ENCODE measurements around the gene SPATA1.
"Not testable (repeated sequence)": the region's sequence is repeated elsewhere in the genome, so short reads cannot be mapped to it uniquely, and the experiment has no call there.

The SPATA1 gene

DNA sequence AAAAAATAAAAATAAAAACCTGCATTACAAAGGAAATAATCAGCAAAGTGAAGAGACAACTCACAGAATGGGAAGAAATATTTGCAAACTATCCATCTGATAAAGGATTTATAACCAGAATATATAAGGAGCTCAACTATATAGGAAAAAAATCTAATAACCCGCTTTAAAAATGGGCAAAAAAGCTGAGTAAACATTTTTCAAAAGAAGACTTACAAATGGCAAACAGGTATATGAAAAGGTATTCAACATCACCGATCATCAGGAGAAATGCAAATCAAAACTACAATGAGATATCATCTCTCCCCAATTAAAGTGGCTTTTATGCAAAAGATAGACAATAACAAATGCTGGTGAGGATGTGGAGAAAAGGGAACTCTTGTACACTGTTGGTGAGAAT is 4.0 kb downstream of the SPATA1 start:
- DNase-seq = no peak

DNA sequence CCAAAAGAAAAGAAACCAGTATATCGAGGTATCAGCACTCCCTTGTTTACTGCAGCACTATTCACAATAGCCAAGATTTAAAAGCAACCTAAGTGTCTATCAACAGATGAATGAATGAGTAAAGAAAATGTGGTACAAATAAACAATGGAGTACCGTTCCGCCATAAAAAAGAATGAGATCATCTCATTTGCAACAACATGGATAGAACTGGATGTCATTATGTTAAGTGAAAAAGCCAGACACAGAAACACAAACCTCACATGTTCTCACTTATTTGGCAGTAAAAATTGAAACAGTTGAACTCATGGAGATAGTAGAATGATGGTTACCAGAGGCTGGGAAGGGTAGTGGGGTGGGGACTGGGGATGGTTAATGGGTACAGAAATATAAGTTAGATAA is 4.5 kb downstream of the SPATA1 start:
- no peak for DNase-seq

DNA sequence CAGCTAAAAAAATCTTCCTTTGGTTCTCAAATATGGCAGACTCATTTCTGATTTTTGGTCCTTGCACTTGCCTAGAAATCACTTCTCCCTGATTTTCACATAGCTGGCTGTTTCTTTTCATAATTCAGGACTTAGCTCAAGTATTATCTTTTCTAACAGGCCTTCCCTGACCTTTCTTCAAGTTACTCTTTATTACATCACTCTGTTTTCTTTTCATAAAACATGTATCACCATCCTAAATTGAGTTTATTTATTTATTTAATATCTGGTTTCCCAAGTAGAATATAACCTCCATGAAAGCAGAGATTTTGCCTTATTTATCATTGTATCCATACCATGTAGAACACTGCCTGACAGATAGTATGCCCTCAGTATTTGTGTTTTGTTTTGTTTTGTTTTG is 18.4 kb downstream of the SPATA1 start:
- DNase-seq = no peak

DNA sequence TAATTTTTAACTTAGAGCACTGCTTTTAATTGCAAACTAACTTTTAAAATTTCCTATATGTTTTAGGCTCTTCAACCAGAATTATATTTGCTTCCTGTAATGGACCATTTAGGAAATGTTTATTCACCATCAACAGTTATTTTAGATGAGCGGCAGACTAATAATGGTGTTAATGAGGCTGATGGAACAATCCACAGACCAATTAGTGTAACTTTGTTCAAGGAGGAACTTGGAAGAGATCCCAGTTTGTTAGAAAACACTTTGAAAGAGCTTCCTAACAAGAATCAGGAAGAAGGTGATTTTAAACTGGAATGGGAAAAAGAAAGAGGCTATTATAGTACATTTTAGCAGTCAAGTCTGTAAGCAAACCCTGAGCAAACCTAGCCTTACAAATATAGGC is 19.6 kb downstream of the SPATA1 start:
- no peak for DNase-seq

DNA sequence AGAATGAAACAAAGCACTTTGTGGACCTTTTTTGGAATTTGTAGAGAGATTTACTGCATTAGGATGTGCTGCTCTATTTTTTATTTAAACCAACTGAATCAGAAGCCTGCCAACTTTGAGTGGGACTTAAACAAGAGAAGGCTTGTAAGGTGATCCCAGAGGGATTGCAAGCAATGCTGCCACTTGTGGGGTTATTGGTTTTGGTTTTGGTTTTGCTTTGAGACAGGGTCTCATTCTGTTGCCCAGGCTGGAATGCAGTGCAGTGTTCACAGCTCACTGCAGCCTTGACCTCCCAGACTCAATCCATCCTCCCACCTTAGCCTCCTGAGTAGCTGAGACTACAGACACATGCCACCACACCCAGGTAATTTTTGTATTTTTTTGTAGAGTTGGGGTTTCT is 32.4 kb downstream of the SPATA1 start:
- no peak for DNase-seq

DNA sequence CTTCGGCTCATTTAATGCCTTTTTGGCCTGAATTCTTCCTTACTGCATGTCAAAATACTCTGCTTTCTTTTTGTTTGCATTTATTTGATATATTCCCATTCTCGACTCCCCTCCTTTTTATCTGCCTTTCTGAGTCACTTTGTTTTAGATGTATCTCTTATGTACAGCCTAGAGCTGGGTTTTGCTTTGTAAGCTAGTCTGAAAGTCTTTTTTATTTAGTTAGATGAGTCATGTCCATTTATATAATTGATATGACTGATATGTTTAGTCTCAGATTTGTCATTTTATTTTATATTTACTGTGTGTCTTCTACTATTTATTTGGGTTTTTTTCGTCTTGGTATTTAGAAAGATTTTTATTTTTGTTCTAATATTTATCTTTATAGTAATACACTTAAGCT is 33.8 kb downstream of the SPATA1 start:
- DNase-seq = no peak

DNA sequence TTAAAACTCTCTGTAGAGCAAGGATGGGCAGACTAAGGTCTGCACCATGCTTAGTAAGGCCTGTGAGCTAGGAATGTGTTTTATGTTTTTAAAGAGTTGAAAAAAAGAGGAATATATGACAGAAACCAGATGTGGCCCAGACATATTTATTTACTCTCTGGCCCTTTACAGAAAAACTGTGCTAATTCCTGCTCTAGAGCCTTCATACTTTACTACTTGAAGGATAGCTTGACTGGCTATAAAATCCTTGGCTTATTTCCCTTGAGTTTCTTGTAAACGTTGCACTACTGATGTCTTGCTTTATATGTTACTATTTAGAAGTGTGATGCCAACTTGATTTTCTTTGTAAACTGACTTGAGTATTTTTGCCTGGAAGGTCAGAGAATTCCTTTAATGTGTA is 34.6 kb downstream of the SPATA1 start:
- no peak for DNase-seq

DNA sequence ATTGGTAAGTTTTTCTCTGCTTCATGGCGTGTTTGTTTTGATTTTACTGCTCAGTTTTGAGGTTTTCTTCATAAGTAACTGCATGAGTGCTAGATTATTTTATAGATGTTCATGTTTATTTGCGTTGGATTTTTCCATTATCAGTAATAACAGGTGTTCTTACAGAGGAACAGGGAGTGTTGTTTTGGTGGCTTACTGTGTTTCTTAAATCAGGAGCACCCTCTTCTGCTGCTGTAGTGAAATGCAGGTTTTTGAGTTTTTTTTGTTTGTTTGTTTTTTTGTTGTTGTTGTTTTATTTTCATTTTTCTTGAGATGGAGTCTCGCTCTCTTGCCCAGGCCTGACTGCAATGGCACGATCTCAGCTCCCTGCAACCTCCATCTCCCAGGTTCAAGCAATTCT is 35.5 kb downstream of the SPATA1 start:
- DNase-seq = peak; percentile 12 to 27 (median 18)

DNA sequence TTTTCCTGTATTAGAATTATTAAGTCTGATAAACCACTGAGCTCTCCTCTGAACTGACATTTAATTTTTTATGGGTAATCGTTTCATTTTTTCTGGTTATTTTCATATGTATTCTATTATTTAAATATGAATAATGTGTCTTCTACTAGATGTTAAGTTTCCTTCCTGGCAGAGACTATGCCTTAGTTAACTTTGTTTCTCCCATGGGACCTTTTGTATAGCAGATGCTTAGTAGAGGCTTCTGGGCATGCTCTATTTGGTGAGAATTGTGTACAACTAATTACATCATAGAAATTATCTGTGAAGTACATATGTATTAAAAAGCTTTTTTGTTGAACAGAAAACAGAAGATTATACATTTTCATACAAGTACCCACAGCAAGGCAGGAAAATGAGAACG is 44.6 kb downstream of the SPATA1 start:
- DNase-seq = no peak

DNA sequence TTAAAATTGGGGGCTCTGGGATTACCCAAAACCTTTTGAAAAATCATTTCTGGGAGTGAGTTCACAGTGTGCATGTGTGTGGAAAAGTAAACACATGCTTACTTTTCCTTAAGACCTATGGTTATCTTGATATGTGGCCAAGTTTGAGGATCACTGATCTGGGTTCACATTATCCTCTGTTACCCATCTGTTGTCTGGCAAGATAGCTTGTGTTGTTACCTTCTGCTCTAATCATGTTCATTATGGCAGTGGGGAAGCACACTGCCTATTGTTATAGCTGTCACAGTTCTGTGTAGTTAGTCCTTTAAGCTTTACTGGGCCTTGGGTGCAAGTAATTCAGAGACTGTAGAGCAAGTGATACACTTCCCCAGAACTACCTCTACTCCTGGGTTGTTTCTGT is 63.0 kb downstream of the SPATA1 start:
- DNase-seq = no peak

DNA sequence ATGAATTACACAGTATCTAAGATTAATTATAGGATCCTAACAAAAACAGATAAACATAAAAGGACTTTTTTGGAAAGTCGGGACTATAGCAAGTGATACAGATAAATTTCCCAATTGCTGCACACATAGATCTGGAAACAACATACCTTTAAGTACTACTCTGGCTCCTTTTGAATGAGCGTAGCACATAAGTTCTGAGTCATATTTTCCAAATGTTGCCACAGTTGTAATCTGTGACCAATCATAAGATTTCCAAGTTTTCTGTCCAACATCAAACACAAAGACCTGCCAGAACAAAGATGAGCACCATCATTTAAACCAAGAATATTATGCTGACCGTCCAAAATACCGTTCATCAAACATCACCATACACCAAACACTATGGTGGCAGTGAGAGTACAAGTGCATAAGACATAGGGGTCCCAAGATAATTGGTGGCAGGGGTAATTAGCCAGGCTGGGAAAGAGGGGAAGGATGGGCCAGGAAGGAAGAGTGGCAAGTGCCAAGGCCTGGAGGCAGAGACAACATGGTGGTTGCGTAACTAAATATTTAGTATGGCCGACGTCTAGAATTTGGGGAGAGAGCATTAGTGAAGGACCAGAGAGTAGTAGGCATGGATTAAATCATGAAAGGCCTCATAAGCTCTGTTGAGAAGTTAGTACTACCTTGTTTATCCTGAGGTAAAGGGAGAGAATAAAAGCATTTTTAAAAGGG is 64.4 kb downstream of the SPATA1 start:
- DNase-seq = peak in 1 of 3 donors; percentile 24

DNA sequence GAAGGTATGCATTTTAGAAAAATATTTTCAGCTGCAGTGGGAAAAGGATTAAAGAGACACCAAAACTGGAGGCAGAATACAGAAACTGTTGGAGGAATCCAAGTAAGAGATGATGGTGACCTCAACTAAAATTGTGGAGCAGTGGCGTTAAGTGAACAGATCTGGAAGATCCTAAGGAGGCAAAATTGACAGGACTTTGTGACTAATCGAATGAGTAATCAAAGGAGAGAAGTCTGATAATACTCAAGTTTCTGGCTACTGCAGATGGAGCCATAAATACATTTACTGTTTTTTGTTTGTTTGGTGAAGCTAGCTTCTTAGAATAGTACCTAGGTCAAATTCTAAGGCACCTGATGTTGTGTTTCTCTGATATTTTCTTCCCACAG is 65.0 kb downstream of the SPATA1 start:
- DNase-seq = peak; percentile 31 to 73 (median 57)

DNA sequence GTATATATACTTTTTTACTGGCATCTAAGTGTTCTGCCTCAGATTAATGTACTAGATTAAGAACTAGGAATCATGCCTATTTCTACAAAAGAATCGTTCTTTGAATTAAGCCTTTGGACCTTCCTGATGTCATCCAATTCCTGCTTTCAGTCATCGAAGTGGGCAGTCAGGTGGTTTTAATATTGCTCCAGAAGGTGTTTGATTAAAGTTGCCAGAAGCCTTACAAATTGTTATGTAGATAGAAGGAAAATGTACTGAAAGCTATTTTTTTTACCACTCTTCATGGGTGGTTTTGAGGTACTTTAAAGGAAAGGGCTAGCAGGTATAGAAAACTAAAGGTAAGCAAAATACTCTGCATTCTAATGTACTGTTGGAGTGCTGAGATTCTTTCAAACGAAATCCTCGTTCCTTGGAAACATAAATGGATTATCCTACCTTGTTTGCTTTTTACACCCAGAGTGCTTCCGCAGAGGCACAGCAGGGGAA is 67.3 kb downstream of the SPATA1 start:
- DNase-seq = peak in 2 of 3 donors; percentile 26 to 30

DNA sequence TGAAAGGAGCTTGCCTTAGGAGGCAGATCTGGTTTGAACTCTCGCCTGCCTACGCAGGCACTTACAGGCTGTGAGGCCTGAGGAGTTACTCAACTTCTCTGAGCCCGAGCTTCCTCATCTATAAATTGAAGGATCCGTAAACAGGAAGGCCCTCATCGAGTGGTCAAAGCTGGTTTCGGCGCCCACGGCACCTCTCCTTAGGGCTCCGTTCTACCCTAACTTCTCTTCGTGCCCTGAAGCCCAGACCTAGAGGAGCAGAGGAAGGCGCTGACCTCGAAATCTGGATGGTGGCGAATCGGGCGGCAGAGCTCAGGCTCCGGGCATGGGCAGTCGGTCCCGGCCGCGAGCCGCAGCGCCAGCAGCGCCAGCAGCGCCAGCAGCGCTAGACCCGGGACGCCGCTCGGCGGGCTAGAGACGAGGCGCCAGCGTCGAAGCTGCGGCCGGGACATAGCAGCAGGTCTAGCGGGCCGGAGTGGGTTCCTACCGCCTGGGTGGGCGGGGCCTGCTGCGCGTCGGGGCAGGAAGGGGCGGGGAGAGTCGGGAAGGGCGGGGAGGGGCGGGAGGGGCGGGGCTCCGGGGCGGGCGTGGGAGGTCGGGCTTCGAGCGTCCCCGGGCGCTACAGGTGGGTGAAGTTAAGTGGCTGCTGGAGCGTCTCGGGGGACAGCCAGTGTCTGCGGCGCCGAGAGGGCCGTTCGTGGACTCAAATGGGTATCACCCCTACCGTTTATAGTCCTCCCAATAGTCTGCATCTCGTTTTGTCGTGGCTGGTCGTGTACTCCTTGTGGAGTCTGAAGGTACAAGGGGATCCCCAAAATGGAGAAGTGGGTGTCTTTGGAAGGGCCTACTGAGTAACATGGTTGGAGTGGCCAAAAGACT is 68.0 kb downstream of the SPATA1 start, which contains the start of gene CTBS:
TSS of gene CTBS (minus strand) at position 474 of the 876 bp plus-strand sequence. CDS start at position 449, 25 bp downstream.
- DNase-seq = peak; percentile 95 to 97 (median 97)

DNA sequence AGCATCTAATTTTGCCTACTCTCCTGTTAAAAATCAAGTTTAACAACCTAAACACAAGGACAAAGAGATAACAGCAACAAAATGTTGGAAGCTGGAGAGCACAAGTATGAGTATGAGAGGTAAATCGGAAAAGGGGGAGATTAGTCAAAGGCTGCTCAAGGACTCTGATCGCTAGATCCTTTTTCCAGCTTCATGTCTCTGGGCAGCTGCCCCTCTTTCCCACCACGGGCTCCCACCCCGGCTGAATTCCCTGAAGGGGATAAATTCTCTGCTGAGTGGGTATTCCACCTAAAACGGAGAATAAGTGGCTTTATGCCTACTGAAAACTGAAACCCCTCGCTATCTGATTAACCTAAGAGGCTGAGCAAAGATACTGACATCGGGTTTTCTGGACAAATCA is 68.8 kb downstream of the SPATA1 start:
- DNase-seq = no peak

DNA sequence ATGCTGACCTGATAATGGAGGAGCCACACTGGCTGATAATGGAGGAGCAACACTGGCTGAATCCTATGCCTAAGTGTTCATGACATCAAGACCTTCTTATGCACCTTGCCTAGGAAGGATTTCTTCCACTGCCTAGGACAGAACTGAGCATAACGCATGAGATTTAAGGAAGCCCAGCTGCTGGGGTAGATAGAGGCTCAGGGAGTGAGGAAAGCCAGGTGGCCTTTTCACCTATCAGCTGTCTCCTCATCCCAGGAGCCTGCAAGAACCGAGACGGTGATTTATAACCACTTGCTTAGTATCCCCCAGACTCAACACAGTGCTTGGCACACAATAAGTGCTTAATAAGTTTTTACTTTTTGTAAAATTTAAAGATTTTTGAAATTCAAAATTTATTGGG is 75.5 kb downstream of the SPATA1 start:
- no peak for DNase-seq

DNA sequence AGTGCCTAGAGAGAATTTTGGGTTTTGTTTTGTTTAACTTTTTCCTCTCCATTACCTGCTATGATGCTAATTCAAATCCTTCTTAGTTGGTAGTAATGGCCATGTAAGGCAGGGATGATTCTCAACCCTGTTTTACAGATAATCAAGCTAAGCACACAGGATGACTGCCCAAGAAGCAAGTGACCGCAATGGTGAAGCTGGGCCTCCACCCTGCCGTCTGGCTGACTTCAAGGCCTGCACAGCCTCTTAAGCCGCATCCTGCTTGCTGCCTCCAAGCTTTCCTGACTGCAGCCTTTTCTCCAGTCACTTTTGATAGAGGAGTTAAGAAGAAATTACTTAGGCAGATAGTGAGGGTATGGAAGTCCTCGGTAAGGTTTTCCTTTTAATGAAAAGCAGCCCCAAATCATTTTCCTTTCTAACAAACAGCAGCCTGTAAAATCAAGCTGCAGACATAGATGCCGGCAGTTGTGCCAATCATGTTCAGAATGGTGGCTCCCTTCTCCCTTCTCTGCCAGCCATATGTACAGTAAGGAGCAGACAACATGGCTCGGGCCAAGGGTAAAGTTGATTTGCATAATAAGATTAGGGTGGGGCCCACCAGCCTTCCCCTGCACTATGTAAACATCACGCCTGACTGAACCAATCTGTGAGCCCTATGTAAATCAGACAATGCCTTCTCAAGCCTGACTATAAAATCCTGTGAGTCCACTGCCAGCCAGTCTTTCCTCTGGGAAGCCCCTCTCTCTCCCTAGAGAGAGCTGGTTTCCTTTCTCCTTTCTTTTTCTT is 76.8 kb downstream of the SPATA1 start:
- peak; percentile 34 to 66 (median 50) for DNase-seq

DNA sequence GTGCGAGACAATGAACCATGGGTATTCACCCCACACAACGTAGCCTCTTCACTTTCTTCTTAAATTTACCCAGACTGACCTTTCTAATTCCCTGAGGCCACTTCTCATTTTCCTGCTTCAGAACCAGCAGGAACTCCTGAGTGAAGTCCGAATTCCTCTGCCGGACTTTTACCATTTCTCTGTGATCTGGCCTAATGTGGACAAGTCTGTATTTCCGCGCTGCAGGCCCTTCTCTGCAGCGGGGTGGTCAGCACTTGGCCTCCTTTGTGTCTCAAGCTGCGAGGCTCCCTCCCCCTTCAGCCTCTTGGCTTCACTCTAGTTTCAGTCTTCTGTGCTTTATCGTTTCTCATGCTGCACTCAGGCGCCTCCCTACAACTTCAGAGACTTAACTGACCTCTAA is 77.5 kb downstream of the SPATA1 start:
- no peak for DNase-seq

DNA sequence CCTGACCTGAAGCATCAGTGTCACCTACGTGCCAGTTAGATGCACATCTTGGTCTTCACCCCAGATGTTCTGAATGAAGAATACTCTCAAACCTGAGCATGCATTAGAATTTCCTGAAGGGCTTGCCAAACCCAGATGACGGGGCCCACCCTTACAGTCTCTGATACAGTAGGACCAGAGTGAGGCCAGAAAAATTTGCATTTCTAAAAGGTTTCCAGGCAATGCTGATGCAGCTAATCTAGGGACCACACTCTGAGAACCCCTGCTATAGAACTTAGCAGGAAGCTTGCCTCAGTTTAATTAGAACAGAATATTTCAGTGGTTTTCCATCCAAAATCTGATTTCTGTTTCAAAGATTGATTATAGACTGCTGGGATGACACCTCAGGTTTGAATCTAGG is 77.9 kb downstream of the SPATA1 start:
- DNase-seq = no peak

DNA sequence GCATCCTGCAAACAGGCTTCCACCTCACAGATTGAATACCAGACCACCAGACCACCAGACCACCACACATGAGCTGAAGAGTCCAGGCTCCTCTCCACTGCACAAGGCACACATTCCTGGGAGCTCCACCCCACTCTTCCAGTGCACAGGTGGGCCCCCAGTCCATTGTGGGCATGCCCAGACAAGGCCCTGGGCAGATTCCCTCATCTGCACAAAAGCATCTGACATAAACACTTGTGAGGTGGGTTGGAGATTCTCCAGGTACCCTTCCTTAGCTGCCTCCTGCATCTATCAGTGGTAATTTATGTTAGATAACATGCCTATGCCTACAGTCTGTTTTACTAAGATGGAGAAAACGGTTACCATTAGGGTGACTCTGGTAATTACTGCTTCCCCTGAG is 79.6 kb downstream of the SPATA1 start:
- DNase-seq = no peak

DNA sequence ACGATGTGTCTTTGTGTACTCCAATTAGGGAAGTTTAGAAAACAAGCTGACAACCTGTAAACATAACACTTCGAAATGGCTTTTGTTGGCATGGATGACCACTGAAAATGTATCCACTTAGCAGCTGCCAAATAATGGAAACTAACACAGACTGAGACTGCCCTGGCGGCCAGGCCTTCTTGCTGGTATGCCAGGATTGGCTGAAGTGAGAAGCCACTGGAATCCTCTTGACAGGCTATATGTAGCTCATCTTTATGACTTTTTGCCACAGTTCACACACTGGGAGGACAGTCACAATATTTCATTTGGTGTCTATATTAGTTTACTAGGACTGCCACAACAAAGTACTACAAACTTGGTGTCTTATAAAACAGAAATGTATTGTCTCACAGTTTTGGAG is 80.9 kb downstream of the SPATA1 start:
- no peak for DNase-seq

DNA sequence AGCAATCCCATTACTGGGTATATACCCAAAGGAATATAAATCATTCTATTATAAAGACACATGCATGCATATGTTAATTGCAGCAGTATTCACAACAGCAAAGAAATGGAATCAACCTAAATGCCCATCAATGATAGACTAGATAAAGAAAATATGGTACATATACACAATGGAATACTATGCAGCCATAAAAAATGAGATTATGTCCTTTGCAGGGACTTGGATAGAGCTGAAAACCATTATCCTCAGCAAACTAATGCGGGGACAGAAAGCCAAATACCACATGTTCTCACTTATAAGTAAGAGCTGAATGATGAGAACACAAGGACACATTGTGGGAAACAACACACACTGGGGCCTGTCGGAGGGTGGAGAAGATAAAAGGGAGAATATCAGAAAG is 88.8 kb downstream of the SPATA1 start:
- not testable (repeated sequence) for DNase-seq

DNA sequence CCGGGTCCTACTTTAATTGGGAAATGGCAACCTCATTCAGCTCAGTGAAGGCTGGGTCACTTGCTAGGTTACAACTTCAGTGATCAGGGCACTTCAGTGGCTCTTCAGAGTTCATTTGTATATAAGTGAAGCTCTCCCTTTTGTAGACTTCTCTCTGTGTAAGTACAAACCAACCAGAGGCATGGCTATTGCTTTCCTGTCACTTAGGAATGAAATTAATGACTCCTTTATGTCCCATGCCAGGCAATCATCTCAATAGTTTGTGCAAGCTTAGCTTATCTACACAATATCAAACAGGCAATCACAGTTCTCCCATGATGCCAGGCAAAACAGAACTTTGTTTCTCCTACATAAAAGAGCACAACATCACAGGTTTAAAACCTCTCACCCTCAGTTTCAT is 90.8 kb downstream of the SPATA1 start:
- DNase-seq = no peak
